ENCODE data around the gene MCRIP1. TPM values are rescaled to one million over a fixed set of nuclear protein-coding genes. Genes with fewer than 3 reads are reported as not detected.

The MCRIP1 gene
- total RNA-seq, 1 donor from 2014 or later, result 133 TPM

- Mint-ChIP-seq H3K27me3 (ENCODE audit: low read depth) (no peaks in the 10 kb centered on the region), H3K4me3 (ENCODE audit: unreplicated experiment) (peak within 1 kb of the TSS; percentile 81), H3K36me3 (ENCODE audit: low read depth) (peaks cover 2% of the 10 kb centered on the region), H3K27ac (ENCODE audit: unreplicated experiment) (peak within 1 kb of the TSS; percentile 94), H3K4me1 (ENCODE audit: low read depth) (peaks cover 49% of the 10 kb centered on the region), H3K9me3 (ENCODE audit: low read depth) (no peaks in the 10 kb centered on the region)
- no peak for DNase-seq (ENCODE audit: low spot score)
- TF ChIP-seq CTCF (IDR thresholded peaks at IDR 0.05), result no peak
These were observed 37.9 kb upstream of the MCRIP1 start, which contains the start of gene ARHGDIA for GRCh38 chr17:81870981-81871386. ARHGDIA (minus strand) TSS chr17:81871337; CDS start chr17:81869930, 1,407 bp downstream.

- TF ChIP-seq CTCF (IDR thresholded peaks at IDR 0.05), result no peak
- no peaks in the 10 kb centered on the region for H3K9me3 Mint-ChIP-seq (ENCODE audit: low read depth)
- H3K27ac Mint-ChIP-seq (ENCODE audit: unreplicated experiment), result peak overlapping the region; percentile 94
- no peaks in the 10 kb centered on the region for H3K27me3 Mint-ChIP-seq (ENCODE audit: low read depth)
- H3K4me1 Mint-ChIP-seq (ENCODE audit: low read depth), result peaks cover 54% of the 10 kb centered on the region
- peak overlapping the region; percentile 81 for H3K4me3 Mint-ChIP-seq (ENCODE audit: unreplicated experiment)
- H3K36me3 Mint-ChIP-seq (ENCODE audit: low read depth), result peaks cover 2% of the 10 kb centered on the region
- DNase-seq (ENCODE audit: low spot score), result no peak
These were observed 37.3 kb upstream of the MCRIP1 start for GRCh38 chr17:81870131-81870980.

GRCh38 chr17:81869221-81870130 is 36.4 kb upstream of the MCRIP1 start:
- Mint-ChIP-seq H3K4me3 (ENCODE audit: unreplicated experiment) (peak overlapping the region; percentile 81), H3K9me3 (ENCODE audit: low read depth) (no peaks in the 10 kb centered on the region), H3K36me3 (ENCODE audit: low read depth) (peaks cover 2% of the 10 kb centered on the region), H3K4me1 (ENCODE audit: low read depth) (peaks cover 60% of the 10 kb centered on the region), H3K27ac (ENCODE audit: unreplicated experiment) (peak overlapping the region; percentile 94), H3K27me3 (ENCODE audit: low read depth) (no peaks in the 10 kb centered on the region)
- peak; percentile 92 for TF ChIP-seq CTCF (IDR thresholded peaks at IDR 0.05)
- no peak for DNase-seq (ENCODE audit: low spot score)

GRCh38 chr17:81868674-81869220 is 35.7 kb upstream of the MCRIP1 start:
- Mint-ChIP-seq H3K4me3 (ENCODE audit: unreplicated experiment) (peak overlapping the region; percentile 81), H3K27me3 (ENCODE audit: low read depth) (no peaks in the 10 kb centered on the region), H3K36me3 (ENCODE audit: low read depth) (peaks cover 2% of the 10 kb centered on the region), H3K9me3 (ENCODE audit: low read depth) (no peaks in the 10 kb centered on the region), H3K27ac (ENCODE audit: unreplicated experiment) (peak overlapping the region; percentile 94), H3K4me1 (ENCODE audit: low read depth) (peaks cover 66% of the 10 kb centered on the region)
- TF ChIP-seq CTCF (IDR thresholded peaks at IDR 0.05), result no peak
- DNase-seq (ENCODE audit: low spot score), result peak; percentile 92

All from chondrocyte (in vitro differentiated cells).